ENCODE measurements around the gene KCNB1.

The KCNB1 gene

GRCh38 chr20:49392745-49393144, 89.7 kb downstream of the KCNB1 start:
- no peak for DNase-seq (ENCODE audit: low read depth in 2 of 2, low spot score in 1 of 2)

GRCh38 chr20:49391404-49392245, 90.8 kb downstream of the KCNB1 start:
- no peak for DNase-seq (ENCODE audit: low read depth in 2 of 2, low spot score in 1 of 2)

- DNase-seq (ENCODE audit: low read depth in 2 of 2, low spot score in 1 of 2) = no peak
These were observed 92.6 kb downstream of the KCNB1 start for GRCh38 chr20:49389854-49390253.

- no peak for DNase-seq (ENCODE audit: low read depth in 2 of 2, low spot score in 1 of 2)
These were observed 93.7 kb downstream of the KCNB1 start for GRCh38 chr20:49388744-49389143.

- DNase-seq (ENCODE audit: low read depth in 2 of 2, low spot score in 1 of 2) = no peak
These were observed 94.9 kb downstream of the KCNB1 start for GRCh38 chr20:49387581-49387939.

- no peak for DNase-seq (ENCODE audit: low read depth in 2 of 2, low spot score in 1 of 2)
These were observed 95.5 kb downstream of the KCNB1 start for GRCh38 chr20:49386848-49387580.

GRCh38 chr20:49385465-49385864, 97.0 kb downstream of the KCNB1 start:
- no peak for DNase-seq (ENCODE audit: low read depth in 2 of 2, low spot score in 1 of 2)

- DNase-seq (ENCODE audit: low read depth in 2 of 2, low spot score in 1 of 2) = peak; percentile 13 to 21
These were observed 97.7 kb downstream of the KCNB1 start for GRCh38 chr20:49384437-49385434.

- no peak for DNase-seq (ENCODE audit: low read depth in 2 of 2, low spot score in 1 of 2)
These were observed 100.6 kb downstream of the KCNB1 start for GRCh38 chr20:49381558-49382493.

GRCh38 chr20:49380337-49380780, 102.1 kb downstream of the KCNB1 start:
- no peak for DNase-seq (ENCODE audit: low read depth in 2 of 2, low spot score in 1 of 2)

- no peak for DNase-seq (ENCODE audit: low read depth in 2 of 2, low spot score in 1 of 2)
These were observed 103.1 kb downstream of the KCNB1 start for GRCh38 chr20:49379338-49379737.

GRCh38 chr20:49377326-49377725, 105.1 kb downstream of the KCNB1 start:
- no peak for DNase-seq (ENCODE audit: low read depth in 2 of 2, low spot score in 1 of 2)

- no peak for DNase-seq (ENCODE audit: low read depth in 2 of 2, low spot score in 1 of 2)
These were observed 107.3 kb downstream of the KCNB1 start for GRCh38 chr20:49375170-49375569.

GRCh38 chr20:49372095-49372734, 110.3 kb downstream of the KCNB1 start:
- no peak for DNase-seq (ENCODE audit: low read depth in 2 of 2, low spot score in 1 of 2)

GRCh38 chr20:49368596-49368995, 113.9 kb downstream of the KCNB1 start:
- DNase-seq (ENCODE audit: low read depth in 2 of 2, low spot score in 1 of 2) = no peak

- DNase-seq (ENCODE audit: low read depth in 2 of 2, low spot score in 1 of 2) = no peak
These were observed 115.4 kb downstream of the KCNB1 start for GRCh38 chr20:49367113-49367512.

GRCh38 chr20:49366687-49367086, 115.8 kb downstream of the KCNB1 start:
- no peak for DNase-seq (ENCODE audit: low read depth in 2 of 2, low spot score in 1 of 2)

- no peak for DNase-seq (ENCODE audit: low read depth in 2 of 2, low spot score in 1 of 2)
These were observed 120.4 kb downstream of the KCNB1 start for GRCh38 chr20:49361862-49362660.
